Measurements from ENCODE around the gene MYH6. TPM values are rescaled to one million over a fixed set of nuclear protein-coding genes. Genes with fewer than 3 reads are reported as not detected.

Gene MYH6
- total and polyA plus RNA-seq, 2 of the 13 experiments (the other 11 are each of a cell fraction or from before 2014, with no cell fraction given): 0.01 TPM; not detected in 1

GRCh38 chr14:23379366-23380196 is 28.5 kb downstream of the MYH6 start (continued):
- TF ChIP-seq FOXO4 (CRISPR knock-in tag; conservative IDR thresholded peaks at IDR 0.05) (peak; percentile 97; the same call in 1 of the 2 replicates), AKNA (CRISPR knock-in tag; IDR thresholded peaks at IDR 0.05; ENCODE audit: borderline replicate concordance) (no peak), ELF1 (CRISPR knock-in tag; IDR thresholded peaks at IDR 0.05) (peak; percentile 43; the same call in 1 of the 2 replicates), ZNF326 (CRISPR knock-in tag; IDR thresholded peaks at IDR 0.05; ENCODE audit: borderline replicate concordance) (0 out of 2 replicates have a peak, but pooled peaks have one; percentile 47), CERS6 (CRISPR knock-in tag; IDR thresholded peaks at IDR 0.05) (peak; percentile 33; the same call in 1 of the 2 replicates), ZNF205 (CRISPR knock-in tag; IDR thresholded peaks at IDR 0.05) (peak; percentile 75; the same call in 1 of the 2 replicates), ETV6 (CRISPR knock-in tag; conservative IDR thresholded peaks at IDR 0.05) (peak; percentile 85; the same call in 1 of the 2 replicates), YEATS2 (CRISPR knock-in tag; IDR thresholded peaks at IDR 0.05; ENCODE audit: borderline replicate concordance) (peak; percentile 73), ATRX (CRISPR knock-in tag; IDR thresholded peaks at IDR 0.05; ENCODE audit: borderline replicate concordance) (no peak), GABPB1 (CRISPR knock-in tag; IDR thresholded peaks at IDR 0.05) (peak; percentile 59), ATF7 (IDR thresholded peaks at IDR 0.05) (no peak), ATF7 (CRISPR knock-in tag; IDR thresholded peaks at IDR 0.05) (no peak), ARHGAP35 (CRISPR knock-in tag; IDR thresholded peaks at IDR 0.05; ENCODE audit: borderline replicate concordance) (0 out of 2 replicates have a peak, but pooled peaks have one; percentile 67), ZNF550 (CRISPR knock-in tag; IDR thresholded peaks at IDR 0.05; ENCODE audit: borderline replicate concordance) (0 out of 2 replicates have a peak, but pooled peaks have one; percentile 43), SRSF1 (optimal IDR thresholded peaks at IDR 0.05; ENCODE audit: low read depth, low read length) (no peak), NR1H2 (CRISPR knock-in tag; IDR thresholded peaks at IDR 0.05; ENCODE audit: borderline replicate concordance, low read depth) (no peak), ZNF691 (CRISPR knock-in tag; IDR thresholded peaks at IDR 0.05; ENCODE audit: borderline replicate concordance, low read depth) (peak; percentile 79; the same call in 1 of the 2 replicates), SOX5 (CRISPR knock-in tag; IDR thresholded peaks at IDR 0.05; ENCODE audit: borderline replicate concordance) (0 out of 2 replicates have a peak, but pooled peaks have one; percentile 19), HNRNPLL (IDR thresholded peaks at IDR 0.05; ENCODE audit: low read depth, low read length, poor library complexity, severe bottlenecking) (peak; percentile 39), NFE2L1 (CRISPR knock-in tag; IDR thresholded peaks at IDR 0.05; ENCODE audit: borderline replicate concordance) (0 out of 2 replicates have a peak, but pooled peaks have one; percentile 9)
